ENCODE results near the gene KLHDC1. TPM values are rescaled to one million over a fixed set of nuclear protein-coding genes. Genes with fewer than 3 reads are reported as not detected.
A peak's percentile ranks its signal among the peaks of the same experiment; 100 is the strongest.

Gene KLHDC1
- total RNA-seq, 1 donor from 2014 or later, result 0.17 TPM

DNA sequence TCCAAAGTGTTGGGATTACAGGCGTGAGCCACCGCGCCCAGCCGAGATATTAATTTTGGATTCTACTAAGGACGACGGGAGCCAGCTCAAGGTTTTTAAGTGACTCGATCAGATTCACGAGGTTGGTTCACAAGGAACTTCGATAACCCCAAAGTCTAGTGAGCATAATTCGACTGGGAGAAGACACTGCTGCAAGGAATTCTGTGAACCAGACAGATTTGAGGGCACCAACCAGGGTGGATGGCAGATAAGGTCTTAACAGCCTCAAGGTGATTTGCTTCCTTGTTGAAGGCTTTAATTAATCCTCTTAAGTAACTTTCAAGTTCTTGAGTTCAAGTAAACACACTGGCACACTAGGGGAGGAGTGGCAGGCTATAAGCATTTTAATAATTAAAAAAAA is 73.9 kb downstream of the KLHDC1 start:
- peak overlapping the region; percentile 97 for H3K4me3 ChIP-seq (ENCODE audit: low read depth, low read length)
- DNase-seq (ENCODE audit: low read depth), result no peak
- TF ChIP-seq, protein P1, sequence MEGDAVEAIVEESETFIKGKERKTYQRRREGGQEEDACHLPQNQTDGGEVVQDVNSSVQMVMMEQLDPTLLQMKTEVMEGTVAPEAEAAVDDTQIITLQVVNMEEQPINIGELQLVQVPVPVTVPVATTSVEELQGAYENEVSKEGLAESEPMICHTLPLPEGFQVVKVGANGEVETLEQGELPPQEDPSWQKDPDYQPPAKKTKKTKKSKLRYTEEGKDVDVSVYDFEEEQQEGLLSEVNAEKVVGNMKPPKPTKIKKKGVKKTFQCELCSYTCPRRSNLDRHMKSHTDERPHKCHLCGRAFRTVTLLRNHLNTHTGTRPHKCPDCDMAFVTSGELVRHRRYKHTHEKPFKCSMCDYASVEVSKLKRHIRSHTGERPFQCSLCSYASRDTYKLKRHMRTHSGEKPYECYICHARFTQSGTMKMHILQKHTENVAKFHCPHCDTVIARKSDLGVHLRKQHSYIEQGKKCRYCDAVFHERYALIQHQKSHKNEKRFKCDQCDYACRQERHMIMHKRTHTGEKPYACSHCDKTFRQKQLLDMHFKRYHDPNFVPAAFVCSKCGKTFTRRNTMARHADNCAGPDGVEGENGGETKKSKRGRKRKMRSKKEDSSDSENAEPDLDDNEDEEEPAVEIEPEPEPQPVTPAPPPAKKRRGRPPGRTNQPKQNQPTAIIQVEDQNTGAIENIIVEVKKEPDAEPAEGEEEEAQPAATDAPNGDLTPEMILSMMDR (conservative IDR thresholded peaks at IDR 0.05; ENCODE audit: low read depth, low read length), result no peak

DNA sequence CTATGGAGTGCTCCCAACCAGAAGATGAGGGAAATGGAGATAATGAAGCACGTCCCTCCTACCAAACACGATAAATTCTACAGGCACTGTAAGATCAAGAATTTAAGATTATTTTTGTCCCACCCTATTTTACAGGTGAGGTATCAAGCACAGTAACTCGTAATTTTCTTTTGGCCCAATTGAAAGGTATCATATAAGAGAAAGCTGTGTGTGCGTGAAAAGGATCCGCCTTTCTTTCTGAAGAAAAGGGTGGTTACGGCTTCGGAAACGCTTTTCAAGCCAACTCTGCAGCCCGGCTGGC is 74.3 kb downstream of the KLHDC1 start:
- peak overlapping the region; percentile 97 for H3K4me3 ChIP-seq (ENCODE audit: low read depth, low read length)
- TF ChIP-seq, protein P1 (conservative IDR thresholded peaks at IDR 0.05; ENCODE audit: low read depth, low read length), result no peak
- DNase-seq (ENCODE audit: low read depth), result no peak

DNA sequence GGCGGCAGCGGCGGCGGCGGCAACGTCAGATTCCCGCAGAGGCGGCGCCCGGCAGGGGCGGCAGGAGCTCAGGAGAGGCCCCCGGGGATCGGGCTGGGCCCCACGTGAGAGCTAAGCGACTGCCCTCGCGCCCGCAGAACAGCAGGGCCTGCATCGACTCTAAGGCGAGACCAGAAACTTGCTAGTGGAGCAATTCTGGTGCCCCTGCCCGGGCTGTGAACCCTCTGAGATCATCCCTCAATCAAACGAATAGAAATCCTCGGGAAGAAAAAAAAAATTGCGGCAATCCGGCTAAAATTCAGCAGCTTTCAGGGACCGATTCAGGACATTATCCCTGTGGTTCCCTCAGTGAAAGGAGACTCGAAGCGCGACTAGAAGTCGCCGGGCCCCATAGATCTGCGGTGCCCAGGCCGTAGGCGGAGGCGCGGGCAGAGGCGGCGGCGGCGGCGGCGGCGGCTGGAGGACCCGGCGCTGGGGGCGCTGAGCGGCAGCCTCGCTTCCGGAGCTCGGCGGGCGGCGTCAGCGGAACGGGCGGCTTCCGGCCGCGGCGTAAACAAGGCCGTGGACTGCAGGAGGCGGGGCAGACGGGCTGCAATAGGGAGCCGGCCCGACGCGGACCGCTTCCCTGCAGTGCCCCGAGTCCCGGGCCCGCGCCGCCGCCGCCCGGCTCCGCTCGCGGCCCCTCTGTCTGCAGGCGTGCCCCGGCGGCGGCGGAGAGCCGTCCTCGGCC is 74.8 kb downstream of the KLHDC1 start, which contains the start of gene KLHDC2:
Gene KLHDC2 (plus strand): TSS at position 583 of the 730 bp plus-strand sequence. CDS start 316 bp downstream, outside the sequence.
- H3K4me3 ChIP-seq (ENCODE audit: low read depth, low read length), result peak within 1 kb of the TSS; percentile 97
- TF ChIP-seq, protein P1 (conservative IDR thresholded peaks at IDR 0.05; ENCODE audit: low read depth, low read length), result peak; percentile 12
- no peak for DNase-seq (ENCODE audit: low read depth)

DNA sequence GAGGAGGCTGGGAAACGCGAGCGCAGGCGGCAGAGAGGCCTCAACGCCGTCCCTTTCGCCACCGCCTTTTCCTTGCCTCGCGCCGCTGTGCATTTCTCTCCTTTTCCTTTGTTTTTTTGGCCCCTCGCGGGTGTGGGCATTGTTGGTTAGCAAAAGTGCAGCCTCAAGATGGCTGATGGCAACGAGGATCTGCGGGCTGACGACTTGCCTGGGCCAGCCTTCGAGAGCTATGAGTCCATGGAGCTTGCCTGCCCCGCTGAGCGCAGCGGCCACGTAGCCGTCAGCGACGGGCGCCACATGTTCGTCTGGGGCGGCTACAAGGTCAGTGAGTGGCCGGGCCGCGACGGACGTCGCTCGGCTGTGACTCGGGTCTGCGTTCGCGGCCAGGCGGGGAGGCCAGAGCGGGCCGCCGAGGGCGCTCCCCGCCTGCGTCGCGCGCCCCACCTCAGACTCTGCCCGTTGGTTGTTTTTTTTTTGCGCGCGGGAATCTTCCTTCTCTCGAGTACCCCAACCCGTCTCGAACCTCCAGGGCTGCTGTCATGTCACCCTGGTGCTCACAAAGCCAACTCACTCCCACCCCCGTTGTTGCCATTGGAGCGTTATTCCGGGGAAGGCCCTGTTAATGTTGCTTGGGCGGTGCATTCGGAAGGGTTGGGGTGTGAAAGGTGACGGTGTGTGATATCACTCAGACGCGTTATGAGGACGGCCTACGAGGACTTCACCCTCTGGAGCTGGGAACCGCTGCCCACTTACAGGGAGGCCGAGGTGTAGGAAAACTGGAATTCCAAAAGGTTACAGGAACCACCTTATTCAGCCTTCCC is 75.6 kb downstream of the KLHDC1 start:
- no peak for DNase-seq (ENCODE audit: low read depth)
- TF ChIP-seq, protein P1 (conservative IDR thresholded peaks at IDR 0.05; ENCODE audit: low read depth, low read length), result no peak
- H3K4me3 ChIP-seq (ENCODE audit: low read depth, low read length), result peak overlapping the region; percentile 97

DNA sequence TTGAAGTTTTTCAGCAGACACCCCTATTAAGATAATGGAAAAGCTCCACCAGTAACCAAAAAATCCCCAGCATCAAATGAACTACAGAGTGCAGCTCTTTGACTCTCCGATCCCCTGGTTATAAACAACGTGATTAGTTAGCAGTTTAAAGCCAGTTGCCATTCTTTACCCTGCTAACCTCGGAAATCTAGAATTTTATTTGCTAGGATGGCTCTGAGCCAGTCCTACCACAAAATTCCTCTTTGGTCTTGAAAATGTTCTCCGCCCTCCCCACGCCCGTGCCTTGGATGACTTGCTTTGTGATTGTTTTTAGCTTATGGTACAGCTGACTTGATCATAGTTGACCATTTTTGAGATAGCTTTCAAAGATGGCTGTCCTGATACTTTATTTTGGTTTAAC is 76.3 kb downstream of the KLHDC1 start:
- TF ChIP-seq, protein P1 (conservative IDR thresholded peaks at IDR 0.05; ENCODE audit: low read depth, low read length), result no peak
- H3K4me3 ChIP-seq (ENCODE audit: low read depth, low read length), result peak overlapping the region; percentile 97
- DNase-seq (ENCODE audit: low read depth), result no peak

DNA sequence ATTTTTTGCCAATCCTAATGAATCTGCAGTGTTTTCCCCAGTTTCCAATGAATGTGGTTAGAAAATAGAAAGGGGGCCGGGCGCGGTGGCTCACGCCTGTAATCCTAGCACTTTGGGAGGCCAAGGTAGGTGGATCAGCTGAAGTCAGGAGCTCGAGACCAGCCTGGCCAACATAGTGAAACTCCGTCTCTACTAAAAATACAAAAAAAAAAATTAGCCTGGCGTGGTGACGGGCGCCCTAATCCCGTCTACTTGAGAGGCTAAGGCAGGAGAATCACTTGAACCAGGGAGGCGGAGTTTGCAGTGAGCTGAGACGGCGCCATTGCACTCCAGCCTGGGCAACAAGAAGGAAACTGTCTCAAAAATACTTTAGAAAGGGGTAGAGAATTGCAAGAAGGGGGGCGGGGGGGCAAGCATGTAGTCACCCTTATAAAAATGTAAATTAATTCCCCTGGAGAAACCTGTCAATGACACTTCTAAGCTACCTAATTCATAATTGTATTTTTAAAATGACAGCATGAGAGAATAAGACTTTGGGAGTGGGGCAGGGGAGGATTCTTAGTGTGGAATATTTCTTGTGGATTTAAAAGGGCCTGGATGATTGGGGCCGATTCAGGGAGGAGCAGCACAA is 76.8 kb downstream of the KLHDC1 start:
- TF ChIP-seq, protein P1 (conservative IDR thresholded peaks at IDR 0.05; ENCODE audit: low read depth, low read length), result no peak
- H3K4me3 ChIP-seq (ENCODE audit: low read depth, low read length), result peak overlapping the region; percentile 97
- no peak for DNase-seq (ENCODE audit: low read depth)

All from epithelial cell of proximal tubule (primary cell).